NCI-H345 (cell line): ENCODE data around the gene MEIS2.

ENCODE experiments used
- DNase-seq: peaks from one replicate; lab custom pipeline; 2025; lab: John Stamatoyannopoulos, UW

Gene MEIS2

GRCh38 chr15:37112971-37113670, 12.8 kb upstream of the MEIS2 start:
- no peak for DNase-seq

GRCh38 chr15:37112171-37112570, 11.8 kb upstream of the MEIS2 start:
- DNase-seq = no peak

DNA sequence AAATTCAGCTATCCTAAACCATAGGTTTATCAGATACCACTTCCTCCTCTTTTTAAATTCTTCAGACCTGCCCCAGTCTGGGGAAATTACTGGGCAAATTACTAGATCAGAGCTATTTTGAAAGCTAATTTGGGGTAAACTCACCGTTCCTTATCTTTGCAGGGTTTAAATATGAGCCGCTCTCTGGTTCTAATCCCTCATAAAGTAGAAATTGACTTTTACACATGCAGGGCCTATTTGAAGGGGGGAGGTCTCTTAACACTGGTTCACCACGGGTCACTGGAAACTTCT, 11.0 kb upstream of the MEIS2 start:
- no peak for DNase-seq

DNA sequence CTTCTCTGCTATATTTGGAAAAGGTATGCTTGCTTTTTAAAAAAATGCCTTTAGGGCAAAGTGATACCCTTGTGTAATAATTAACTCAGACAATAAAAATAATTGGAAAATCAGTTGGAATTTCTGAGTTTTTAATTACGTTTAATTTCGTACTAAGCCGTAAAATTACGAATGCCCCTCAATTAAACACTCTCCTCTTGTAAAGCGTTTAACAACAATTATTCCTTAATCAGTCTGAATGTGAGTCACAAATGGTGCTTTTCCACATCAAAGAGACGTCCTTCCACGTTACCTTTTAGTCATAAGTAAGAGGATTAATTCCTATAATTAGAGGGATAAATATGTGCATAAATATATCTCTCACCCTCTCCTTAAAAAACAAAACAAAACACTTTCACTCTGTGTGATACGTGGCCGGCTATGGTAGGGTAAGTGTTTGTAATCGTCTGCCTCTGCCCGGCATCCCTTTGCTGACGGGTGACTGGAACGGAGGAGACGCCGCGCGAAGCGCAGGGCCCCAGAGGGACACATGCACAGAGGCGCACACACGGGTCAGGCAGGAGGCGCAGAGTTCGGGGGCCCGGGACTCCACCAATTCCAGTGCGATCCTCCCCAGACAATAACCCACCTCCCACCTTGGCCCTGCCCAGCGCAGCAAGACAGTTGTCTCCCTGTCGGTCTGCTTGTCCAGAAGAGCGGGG, 9.7 kb upstream of the MEIS2 start:
- DNase-seq = no peak

- DNase-seq = no peak
These were observed 9.0 kb upstream of the MEIS2 start for GRCh38 chr15:37109168-37109871.

GRCh38 chr15:37108381-37109167, 8.2 kb upstream of the MEIS2 start:
- no peak for DNase-seq

- DNase-seq = no peak
These were observed 7.5 kb upstream of the MEIS2 start for GRCh38 chr15:37107744-37108380.

DNA sequence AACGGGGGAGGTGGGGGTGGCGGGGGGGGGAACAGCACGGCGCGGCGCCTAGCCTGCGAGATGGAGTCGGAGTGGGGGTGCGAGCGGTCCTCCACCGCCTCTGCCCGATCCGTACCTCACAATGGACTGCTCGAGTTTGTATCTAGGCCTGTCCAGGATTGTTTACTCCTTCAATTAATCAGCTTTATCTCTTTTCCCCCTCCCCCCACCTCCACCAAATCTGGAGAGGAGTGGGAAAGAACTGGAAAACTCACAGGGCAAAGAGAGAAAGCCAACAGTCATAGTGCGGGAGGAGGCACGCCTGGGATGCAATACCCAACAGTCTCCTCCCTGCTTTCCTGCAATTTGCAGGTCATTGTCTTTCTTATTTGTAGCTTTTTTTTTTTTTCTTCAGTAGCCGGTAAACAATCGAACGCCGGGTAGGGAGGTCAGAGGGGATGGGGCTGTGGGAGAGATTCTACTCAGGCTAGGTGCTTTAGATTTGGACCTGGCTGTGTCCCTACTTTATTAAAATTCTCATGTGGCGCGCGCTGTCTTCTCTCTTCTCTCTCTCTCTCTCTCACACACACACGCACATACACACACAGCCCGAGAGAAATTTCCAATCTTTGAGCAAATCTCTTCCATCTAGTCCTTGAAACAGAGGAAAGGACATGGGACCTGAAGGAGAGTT, 6.9 kb upstream of the MEIS2 start:
- DNase-seq = no peak

DNA sequence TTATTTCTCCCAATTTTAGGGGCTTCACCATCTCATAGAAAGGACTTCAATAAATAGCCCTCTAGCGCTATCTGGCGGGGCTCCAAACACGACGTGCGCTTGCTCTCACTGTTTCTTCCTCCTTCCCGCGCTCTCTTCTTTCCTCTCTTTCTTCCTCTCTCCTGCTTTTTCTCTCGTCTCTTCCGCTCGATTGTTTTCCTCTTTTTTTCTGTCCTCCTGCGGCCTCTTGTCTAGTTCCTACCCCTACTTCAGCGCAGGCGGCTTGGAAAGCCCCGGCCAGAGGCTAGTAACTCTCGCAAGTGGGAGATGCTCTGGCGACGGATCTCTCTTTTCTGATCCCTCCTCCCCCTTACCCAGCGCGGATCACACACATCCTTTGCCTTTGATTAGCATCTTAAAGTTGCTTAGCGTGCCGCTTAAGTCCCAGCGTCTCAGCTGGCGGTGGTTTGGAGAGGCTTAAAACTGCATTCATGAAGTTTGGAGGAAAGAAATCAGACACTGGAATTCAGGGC, 6.2 kb upstream of the MEIS2 start:
- DNase-seq = no peak

- DNase-seq = no peak
These were observed 5.5 kb upstream of the MEIS2 start for GRCh38 chr15:37105889-37106288.

DNA sequence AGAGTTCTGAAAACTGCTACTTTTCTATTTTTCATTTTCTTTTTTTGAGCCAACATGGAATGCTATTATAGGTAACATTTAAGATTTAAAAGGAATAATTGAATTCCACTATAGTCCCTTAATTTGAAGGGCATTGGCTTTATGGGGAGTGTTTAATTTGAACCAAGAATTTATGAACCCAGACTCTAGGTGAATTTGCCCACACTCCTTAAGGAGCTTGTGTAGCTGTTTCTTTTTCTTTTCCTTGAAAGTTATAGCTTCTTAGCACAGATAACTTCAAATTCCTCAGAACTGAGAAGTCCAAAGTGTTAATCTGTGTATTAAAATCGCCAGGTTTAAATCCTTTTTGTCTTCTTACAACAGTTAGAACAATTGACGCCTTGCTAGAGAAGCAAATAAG, 4.7 kb upstream of the MEIS2 start:
- no peak for DNase-seq

DNA sequence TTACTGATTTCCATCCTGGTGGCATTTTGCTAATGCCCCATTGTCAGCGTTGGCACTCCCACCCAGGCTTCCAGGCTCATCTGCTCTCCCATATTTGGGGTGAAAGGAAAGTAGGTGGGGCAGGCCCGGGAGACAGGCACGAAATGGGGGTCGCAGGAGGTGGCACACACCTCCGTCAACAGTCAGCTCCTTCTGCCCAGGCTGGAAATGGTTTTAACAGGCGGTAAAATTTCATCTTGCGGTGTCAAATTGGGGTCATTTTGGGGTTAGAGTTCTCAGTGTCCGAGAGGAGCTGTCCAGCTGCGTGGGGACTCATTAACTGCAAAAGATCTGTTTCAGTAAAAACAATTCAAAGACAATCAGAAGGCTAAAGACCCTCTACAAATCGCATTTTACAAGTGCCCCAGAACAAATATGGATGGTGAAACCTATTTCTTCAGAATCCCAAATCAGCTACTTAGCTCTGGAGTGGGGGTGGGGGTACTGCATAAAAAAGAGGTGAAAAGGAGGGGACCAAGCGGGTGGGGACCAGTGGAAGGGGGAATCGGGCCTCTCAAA, 4.2 kb upstream of the MEIS2 start:
- no peak for DNase-seq

GRCh38 chr15:37103475-37104423, 3.4 kb upstream of the MEIS2 start:
- no peak for DNase-seq

DNA sequence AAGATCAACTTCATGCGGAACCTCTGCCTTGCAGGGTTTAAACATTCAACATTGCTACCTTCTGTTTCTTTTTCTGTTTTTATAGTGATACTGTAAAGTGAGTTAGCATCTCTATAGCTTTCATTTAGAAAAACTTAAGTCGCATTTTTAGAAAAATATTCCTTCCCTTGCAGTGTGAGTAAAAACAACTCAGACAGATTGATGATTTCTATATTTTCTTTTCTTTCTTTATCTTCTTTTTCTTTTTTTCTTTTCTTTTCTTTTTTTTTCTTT, 2.8 kb upstream of the MEIS2 start:
- DNase-seq = no peak

DNA sequence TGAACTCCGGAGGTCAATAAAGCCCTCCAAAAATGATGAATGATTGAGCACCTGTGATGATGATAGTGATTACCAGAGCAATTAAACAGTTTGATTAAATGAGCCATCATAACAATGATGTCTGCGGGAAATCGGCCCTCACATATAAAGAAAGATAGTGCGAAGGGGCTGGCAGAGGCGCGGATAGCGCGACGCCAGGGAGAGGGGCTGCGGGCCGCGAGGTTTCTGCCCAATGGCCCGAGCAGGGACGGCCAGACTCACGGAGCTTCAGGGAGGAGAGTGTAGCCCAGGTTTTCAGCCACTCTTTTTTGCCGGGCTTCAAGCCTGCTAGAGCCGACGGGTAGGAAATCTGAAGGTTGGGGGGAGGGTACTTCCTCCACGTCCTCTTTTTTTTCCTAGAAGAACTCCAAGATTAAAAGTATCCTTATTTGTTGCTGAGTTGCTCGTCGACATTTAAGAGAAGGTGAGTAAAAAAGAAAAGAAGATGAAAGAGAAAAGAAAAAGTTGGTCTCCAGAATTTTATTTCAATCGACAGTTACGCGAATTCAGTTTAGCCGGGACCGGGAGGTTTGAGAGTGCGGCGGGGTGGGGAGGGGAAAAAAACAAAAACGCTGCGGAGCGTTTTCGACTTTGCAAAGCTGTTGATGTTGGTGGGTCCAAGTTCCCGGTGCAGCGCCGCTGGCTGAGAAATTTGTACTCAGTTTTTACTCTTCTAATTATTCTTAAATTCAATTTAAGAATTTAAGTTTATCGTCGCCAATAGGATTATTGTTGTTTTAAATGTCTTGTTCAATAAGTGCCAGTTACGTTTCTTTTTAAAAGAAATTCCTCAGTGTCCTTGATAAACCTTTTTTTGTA, 2.2 kb upstream of the MEIS2 start:
- peak; percentile 35 for DNase-seq

- DNase-seq = peak; percentile 35
These were observed 1.6 kb upstream of the MEIS2 start for GRCh38 chr15:37101980-37102304.

- no peak for DNase-seq
These were observed 542 bp upstream of the MEIS2 start for GRCh38 chr15:37100966-37101215.

DNA sequence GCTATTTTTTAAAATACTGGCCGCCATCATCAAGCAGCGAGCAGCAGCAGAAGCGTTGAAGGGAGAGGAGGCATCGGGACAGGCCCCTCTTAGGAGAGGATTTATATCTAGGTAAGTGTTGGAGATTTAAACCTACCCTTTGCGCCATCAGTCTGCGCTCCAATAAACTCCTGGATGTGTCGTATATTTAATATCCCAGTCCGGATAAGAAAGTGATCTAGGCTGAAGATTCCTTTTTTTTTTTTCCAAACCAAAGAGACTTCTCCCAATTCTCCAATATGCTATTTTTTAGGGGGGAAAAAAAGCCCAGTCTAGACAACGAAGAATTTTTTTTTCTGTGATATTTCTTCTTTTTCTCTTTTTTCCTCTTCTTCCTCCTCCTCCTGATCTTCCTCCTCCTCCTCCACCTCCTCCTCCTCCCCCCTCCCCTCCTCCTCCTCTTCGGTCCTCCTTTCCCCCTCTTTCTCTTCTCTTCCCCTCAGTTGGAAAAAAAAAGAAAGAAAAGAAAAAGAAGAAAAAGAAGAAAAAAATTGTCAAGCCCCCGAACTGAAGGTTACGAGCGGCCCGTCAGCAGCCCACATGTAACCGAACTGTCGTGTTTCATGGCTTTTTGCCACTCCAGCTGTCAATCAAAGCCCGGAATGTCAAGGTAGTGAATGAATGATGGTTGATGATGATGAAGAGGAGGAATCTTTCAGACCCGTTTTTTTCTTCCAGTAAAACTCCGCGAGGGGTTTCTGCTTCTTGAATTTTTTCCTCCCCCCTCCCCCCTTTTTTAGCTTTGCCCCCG, 835 bp downstream of the MEIS2 start:
- peak; percentile 21 for DNase-seq
